Calu3 (cell line): Measurements from ENCODE around the gene EBP. TPM values are rescaled to one million over a fixed set of nuclear protein-coding genes. Genes with fewer than 3 reads are reported as not detected.

Source experiments
- BruUV-seq: library from RNA; stranded (reverse); fragments of 400-500 nt; replicated peaks from 2 replicates; lab custom pipeline; 2021; lab: Mats Ljungman, UMichigan
- CTCF ChIA-PET: fragments of 300-600 bp; sonication (Branson Sonifier 250); formaldehyde crosslinking; loops from one replicate; lab custom pipeline; 2022; ENCODE audit warnings: antibody characterized with exemption; lab: Charles Lee
- DNase-seq: peaks from one replicate; pipeline ENCODE4 v3.0.0; 2022
- H3K27ac Mint-ChIP-seq: one replicate; pipeline ENCODE4 v1.8.0; 2022; ENCODE audit warnings: mixed read lengths; ENCODE audit not compliant: unreplicated experiment
- H3K27me3 Mint-ChIP-seq: one replicate; pipeline ENCODE4 v1.8.0; 2022; ENCODE audit warnings: mixed read lengths; ENCODE audit not compliant: unreplicated experiment
- H3K36me3 Mint-ChIP-seq: one replicate; pipeline ENCODE4 v1.8.0; 2022; ENCODE audit warnings: mild to moderate bottlenecking, moderate library complexity, mixed read lengths; ENCODE audit not compliant: insufficient read depth, unreplicated experiment
- H3K4me1 Mint-ChIP-seq: one replicate; pipeline ENCODE4 v1.8.0; 2022; ENCODE audit warnings: mild to moderate bottlenecking, low read depth, mixed read lengths; ENCODE audit not compliant: unreplicated experiment
- H3K4me3 Mint-ChIP-seq: one replicate; pipeline ENCODE4 v1.8.0; 2022; ENCODE audit warnings: mild to moderate bottlenecking, low read depth, moderate library complexity, mixed read lengths; ENCODE audit not compliant: unreplicated experiment
- H3K9me3 Mint-ChIP-seq: one replicate; pipeline ENCODE4 v1.8.0; 2022; ENCODE audit warnings: low read depth, mixed read lengths; ENCODE audit not compliant: unreplicated experiment
- intact Hi-C: fragments of 100-400 bp; cut with micrococcal nuclease; formaldehyde crosslinking; loops from one replicate; pipeline ENCODE4 v1.10.0; 2022; ENCODE audit not compliant: unreplicated experiment
- total RNA-seq: library from RNA; stranded (reverse); gene quantifications from 2 replicates; pipeline ENCODE4 v1.2.3, GENCODE V29; 2022
- TF ChIP-seq, protein P1 (sequence below): fragments of 200-600 bp; IDR thresholded peaks from one replicate; pipeline ENCODE4 v1.8.0; 2022; ENCODE audit warnings: antibody characterized with exemption; ENCODE audit not compliant: unreplicated experiment

Gene EBP
- total RNA-seq, 1 experiment from 2014 or later: 186 TPM

- Mint-ChIP-seq H3K27me3 (no peaks in the 10 kb centered on the region), H3K4me3 (peak overlapping the region; percentile 90), H3K4me1 (peaks cover 28% of the 10 kb centered on the region), H3K36me3 (peaks cover 73% of the 10 kb centered on the region), H3K9me3 (no peaks in the 10 kb centered on the region), H3K27ac (peak overlapping the region; percentile 98)
- CTCF ChIA-PET: interaction anchor here (0.6 kb wide), 1 partner anchor 54 kb away, joined by 3 read pairs; no protein-coding TSS in a partner anchor
- intact Hi-C loops: no loop called here
- no peak for DNase-seq
- BruUV-seq: no TSS peak
- TF ChIP-seq, protein P1, sequence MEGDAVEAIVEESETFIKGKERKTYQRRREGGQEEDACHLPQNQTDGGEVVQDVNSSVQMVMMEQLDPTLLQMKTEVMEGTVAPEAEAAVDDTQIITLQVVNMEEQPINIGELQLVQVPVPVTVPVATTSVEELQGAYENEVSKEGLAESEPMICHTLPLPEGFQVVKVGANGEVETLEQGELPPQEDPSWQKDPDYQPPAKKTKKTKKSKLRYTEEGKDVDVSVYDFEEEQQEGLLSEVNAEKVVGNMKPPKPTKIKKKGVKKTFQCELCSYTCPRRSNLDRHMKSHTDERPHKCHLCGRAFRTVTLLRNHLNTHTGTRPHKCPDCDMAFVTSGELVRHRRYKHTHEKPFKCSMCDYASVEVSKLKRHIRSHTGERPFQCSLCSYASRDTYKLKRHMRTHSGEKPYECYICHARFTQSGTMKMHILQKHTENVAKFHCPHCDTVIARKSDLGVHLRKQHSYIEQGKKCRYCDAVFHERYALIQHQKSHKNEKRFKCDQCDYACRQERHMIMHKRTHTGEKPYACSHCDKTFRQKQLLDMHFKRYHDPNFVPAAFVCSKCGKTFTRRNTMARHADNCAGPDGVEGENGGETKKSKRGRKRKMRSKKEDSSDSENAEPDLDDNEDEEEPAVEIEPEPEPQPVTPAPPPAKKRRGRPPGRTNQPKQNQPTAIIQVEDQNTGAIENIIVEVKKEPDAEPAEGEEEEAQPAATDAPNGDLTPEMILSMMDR: no peak
These were observed 54.0 kb downstream of the EBP start for GRCh38 chrX:48575642-48576041.

- intact Hi-C loops: no loop called here
- DNase-seq: no peak
- Mint-ChIP-seq H3K36me3 (peaks cover 76% of the 10 kb centered on the region), H3K27ac (peak overlapping the region; percentile 98), H3K4me1 (peaks cover 28% of the 10 kb centered on the region), H3K9me3 (no peaks in the 10 kb centered on the region), H3K4me3 (peak overlapping the region; percentile 90), H3K27me3 (no peaks in the 10 kb centered on the region)
- BruUV-seq: no TSS peak
- TF ChIP-seq, protein P1: no peak
- CTCF ChIA-PET: no interaction called here
These were observed 54.5 kb downstream of the EBP start for GRCh38 chrX:48576108-48576507.

Other genes starting within 250 kb of the EBP start
- gene SSX3, start 165.1 kb upstream of the EBP start, total RNA-seq: not detected in 2 replicates
- not detected in 2 replicates for gene SSX4, start 138.3 kb upstream of the EBP start, total RNA-seq
- gene SSX4B, start 109.8 kb upstream of the EBP start, total RNA-seq: not detected in 2 replicates
- 0.33 and 0.54 TPM in 2 replicates for gene SLC38A5, start 51.5 kb upstream of the EBP start, total RNA-seq
- 64.9 and 75.2 TPM in 2 replicates for gene FTSJ1, start 45.6 kb upstream of the EBP start, total RNA-seq
- 15.6 and 19.3 TPM in 2 replicates for gene PORCN, start 12.8 kb upstream of the EBP start, total RNA-seq
- gene TBC1D25, start 17.9 kb downstream of the EBP start, total RNA-seq: 18.2 and 19.4 TPM in 2 replicates
- 218 and 248 TPM in 2 replicates for gene RBM3, start 52.7 kb downstream of the EBP start, total RNA-seq
- 68.4 and 81.2 TPM in 2 replicates for gene WDR13, start 75.7 kb downstream of the EBP start, total RNA-seq
- gene WAS, start 162.0 kb downstream of the EBP start, total RNA-seq: 1.1 TPM in 1 of 2 replicates, not detected in the other
- gene SUV39H1, start 174.9 kb downstream of the EBP start, total RNA-seq: 20.8 and 23.3 TPM in 2 replicates
- gene GLOD5, start 239.9 kb downstream of the EBP start, total RNA-seq: not detected in 2 replicates